Measurements from ENCODE around the gene IGFBP2.
A peak's percentile ranks its signal among the peaks of the same experiment; 100 is the strongest.

IGFBP2 gene

DNA sequence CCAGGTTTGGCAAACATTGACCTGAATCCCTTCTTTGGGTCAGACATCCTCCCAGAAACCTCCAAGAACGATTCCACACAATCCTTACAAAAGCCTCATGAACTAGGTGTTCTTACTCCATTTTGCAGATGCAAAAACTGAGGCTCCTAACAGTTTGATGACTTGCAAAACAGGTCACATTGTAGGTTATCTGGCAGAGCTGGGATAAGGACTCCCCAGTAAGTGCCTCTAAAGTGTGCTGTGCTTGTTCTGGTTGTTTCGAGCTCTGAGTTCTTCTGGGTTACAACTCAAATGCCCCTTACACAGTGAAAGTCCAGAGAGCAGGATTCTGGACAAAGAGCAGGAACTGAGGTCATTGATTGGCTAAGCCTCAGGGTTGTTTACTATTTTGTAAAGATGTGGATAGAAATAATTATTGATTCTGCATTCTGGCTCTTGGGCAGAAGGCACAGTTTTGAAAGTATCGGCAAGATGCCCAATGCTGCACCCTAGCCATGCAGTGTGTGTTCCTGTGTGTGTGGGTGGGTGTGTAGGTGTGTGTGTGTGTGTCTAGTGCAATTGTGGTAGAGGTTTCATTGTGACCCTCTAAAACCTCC lies 17.0 kb upstream of the IGFBP2 start:
- no peak for DNase-seq

DNA sequence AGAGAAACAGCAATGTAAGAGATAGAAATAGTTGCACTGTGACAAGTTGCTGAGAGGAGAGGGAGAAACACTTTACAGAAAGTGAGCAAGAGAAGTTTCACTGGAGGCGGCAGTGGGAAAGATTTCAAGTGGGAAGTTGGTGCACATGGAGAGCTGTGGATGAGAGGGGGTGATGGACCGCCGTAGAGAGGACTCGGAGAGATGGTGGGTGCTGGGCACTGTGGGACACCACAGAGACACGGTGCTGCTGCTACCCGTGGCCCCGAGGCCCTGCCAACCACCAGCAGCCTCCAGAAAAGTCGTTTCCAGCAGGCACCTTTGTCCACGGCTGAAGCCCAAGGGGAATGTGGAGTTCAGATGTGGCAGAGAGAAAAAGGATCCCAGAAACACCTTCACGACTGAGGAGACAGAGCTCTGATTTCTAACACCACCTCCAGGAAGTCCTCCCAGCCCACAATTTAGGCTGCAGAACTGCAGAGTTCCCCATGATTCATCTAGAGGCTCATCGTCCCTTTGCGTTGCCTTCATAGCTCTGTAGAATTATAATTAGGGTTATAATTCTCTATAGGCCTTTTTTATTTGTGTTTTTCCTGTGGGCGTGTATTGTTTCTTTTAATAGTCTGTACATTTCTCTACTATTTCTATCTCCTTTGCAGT lies 15.9 kb upstream of the IGFBP2 start:
- DNase-seq, result no peak

DNA sequence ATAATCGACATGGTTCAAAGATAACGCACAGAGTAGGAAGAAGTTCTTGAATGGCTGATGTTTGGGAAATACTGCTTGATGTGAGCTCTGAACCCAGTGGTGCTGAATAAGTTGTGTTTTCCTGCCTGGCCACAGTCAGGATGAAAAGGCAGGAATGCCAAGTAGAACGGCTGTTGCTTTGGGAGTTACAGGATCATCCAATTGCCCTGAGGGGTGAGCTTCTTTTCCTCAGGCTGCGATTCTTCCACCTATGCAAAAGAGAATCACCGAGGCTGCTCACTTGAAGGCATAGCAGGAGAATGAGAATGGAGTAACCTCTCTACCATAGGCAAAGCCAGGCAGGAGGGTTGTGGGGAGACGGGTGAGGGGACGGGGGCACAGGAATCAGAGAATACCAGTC lies 14.4 kb upstream of the IGFBP2 start:
- no peak for DNase-seq

DNA sequence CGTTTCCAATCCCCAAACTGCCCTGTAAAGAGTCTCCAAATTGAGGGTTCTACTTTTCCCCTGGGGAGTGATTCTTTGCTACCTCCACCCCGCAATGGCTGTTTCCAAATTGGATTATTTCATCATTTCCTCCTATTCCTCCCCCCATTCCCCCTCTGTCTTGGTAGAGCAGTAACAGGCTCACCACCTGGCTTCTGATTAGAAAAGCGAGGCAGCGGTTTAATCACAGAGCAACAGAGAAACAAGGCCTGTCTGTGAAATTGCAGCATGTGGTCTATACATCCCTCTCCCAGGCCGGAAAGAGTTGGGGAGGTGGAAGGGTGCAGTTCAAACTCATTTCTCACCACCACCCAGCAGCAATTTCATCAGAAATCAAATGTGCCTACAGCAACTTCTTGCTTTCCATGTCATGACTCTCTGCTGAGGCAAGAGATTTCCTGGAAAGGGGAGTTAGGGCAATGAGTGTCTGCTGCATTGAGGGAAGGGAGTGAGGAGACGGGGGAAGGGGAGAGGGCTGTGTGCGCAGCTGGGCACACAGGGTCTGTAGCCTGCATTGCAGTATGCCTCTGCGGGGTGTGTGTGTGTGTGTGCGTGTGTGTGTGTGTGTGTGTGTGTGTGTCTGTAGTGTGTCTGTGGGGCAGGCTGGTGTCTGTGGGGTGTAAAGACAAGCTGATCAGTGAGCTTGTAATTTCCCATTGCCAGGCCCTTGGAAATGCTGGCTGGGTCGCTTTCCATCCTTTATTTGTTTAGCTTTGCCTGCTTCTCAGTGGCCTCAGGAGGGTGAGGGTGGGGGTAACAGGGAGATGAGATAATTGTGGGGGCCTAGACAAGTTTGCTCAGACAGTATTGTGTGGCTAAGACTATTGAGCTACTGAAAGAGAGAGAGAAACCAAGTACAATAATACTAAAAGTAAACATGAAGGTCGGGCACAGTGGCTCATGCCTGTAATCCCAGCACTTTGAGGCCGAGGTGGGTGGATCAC lies 13.5 kb upstream of the IGFBP2 start:
- peak; percentile 36 for DNase-seq

DNA sequence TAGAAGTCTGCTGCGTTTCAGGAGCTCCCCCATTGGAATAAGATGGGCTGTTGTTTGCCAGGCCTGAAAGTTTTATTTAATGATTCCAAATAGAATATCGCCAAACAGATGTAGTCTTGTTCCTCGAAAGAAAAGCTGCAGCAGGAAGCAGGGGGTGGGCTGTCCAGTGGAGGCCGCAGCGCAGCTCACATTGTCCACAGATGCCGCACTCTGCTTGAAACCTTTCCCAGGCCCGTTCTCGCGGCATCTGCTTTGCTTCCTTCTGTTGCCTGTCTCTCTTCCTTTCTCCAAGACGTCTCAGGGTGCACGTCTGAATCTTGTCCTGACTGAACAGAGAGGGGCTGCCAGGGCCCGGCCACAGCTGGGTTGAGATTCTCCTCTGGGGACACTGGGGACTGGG lies 12.4 kb upstream of the IGFBP2 start:
- peak; percentile 88 for DNase-seq

DNA sequence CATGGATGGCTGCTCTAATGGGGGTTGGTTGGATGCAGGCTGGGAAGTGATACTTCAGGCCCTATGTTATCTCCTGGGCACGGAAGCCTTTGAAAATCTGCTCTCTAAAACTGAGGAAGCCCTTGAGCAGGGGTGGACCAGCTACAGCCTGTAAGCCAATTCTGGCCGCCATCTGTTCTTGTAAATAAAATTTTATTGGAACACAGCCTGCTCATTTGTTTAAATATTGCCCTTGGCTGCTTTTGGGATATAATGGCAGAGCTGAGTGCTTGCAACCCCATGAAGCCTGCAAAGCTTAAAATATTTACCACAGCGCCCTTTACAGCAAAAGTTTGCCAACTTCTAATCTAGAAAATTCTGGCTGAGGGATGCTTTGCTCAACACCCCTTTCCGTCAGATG lies 11.9 kb upstream of the IGFBP2 start:
- no peak for DNase-seq

DNA sequence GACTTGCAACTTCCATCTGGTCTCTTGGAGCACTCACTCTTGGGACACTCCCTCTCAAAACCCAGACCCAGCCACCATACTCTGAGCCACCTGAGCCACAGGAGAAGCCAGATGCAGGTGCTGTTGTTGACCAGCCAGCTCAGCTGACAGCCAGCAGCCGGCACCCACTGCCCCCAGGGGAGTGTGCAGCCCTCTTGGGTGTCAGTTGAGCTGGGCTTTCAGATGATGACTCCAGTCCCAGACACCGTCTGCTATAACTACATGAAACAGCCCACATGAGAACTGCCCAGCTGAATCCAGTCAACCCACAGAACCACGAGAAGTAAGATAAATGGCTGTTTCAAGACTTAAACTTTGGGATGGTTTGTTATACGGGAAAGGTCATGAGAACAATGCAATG lies 10.7 kb upstream of the IGFBP2 start:
- DNase-seq, result no peak

DNA sequence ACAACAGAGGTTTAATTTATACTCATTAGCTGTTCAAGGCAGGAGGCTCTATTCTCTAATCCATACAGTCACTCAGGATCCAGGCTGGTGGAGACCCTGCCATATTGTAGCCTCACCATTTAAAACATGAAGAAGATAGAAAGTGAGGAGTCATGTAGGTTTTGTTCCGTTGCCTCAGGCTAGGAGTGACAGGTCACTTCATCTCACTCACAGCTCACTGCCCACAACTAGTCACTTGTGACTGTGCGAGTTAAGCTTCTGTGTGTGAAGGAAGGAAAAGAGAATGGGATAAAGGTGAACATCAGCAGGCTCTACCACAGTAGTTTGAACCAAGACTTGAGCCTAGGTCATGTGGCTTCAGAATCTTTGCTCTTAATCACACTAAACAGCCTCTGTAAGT lies 9.0 kb upstream of the IGFBP2 start:
- no peak for DNase-seq

DNA sequence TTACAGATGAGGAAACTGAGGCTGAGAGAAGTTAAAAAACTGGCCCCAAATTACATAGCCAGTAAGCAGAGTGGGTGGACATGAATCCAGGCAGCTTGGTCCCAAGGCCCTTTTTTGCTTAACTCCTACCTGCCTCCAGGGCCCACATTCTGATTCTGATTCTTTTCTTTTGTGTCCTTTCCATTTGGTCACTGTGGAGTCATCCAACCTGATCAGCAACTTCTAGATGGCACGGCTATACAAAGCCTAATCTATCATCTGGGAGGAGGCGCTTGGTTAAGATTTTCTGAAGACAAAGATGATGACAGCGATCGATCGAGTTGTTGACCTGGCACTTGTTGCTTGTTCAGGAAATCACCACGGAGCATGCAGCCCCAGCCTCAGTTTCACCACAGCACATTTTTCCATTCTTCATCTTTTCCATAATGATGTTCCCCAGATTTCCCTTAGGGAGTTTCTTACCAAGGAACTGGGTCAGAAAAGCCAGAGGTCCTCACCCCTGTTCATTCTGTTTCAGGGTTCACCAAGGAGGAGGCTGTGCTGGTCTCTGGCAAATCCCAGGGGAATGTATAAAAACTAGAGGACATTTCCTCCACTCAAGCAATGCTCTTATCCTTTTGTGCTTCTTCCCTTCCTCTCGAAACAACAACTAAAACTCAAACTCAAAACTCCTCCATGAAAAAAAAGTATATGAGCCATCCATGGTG lies 6.9 kb upstream of the IGFBP2 start:
- DNase-seq, result no peak

DNA sequence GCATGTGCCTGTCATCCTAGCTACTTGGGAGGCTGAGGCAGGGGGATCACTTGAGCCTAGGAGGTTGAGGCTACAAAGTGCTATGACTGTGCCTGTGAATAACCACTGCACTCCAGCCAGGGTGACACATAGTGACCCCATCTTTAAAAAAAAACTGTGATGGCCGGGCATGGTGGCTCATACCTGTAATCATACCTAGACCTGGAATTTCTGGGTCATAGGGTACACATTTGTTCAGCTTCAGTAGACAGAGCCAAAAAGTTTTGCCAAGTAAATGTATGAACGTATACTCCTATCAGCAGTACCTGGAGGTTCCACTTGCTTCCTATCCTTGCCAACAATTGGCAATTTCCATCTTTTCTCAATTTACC lies 6.4 kb upstream of the IGFBP2 start:
- DNase-seq, result no peak

DNA sequence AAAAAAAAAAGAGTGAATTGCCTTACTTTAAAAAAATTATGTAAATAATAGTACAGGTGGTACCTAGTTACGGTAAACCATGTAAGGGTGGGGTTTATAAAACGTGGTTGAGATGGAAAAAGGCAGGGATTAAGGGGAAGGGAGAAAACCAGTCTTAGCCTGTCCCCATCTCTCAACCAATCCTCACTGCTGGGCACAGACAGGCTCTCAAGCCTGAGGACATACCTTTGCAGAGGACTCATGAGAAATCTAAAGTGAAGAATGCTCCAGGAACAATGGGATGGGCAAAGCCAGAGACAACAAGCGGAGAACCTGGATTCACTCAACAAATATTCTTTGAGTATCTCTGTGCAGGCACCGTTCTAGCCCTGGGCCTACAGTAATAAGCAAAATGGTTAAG lies 3.4 kb upstream of the IGFBP2 start:
- DNase-seq, result no peak

DNA sequence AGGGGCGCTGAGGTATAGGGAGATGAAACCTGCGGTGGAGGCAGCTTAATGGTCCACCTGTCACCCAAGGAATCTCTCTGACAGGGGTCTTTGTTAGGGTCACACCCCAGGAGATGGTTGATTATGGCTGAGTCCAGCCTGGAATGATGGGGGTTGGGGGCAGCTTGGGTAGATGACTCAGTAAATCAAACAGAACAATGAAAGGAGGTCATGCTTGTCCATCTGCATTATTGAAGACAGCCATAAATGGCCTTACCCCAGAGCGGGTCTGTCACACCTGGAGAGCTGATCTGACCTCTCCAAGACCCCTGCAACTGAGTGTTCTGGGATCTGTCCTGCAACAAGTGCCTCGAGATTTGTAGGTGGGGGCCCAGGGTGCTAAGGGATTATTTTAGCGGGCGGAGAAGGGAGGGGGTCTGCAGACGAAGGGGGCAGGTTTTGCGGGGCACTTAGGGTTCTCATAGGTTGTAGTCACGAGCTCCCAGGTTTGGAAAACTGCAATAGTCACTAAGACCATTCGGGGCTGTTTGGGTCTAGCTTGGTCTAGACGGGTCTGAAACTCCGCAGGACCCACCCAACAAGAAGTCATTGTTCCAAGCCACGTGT lies 771 bp upstream of the IGFBP2 start:
- no peak for DNase-seq

DNA sequence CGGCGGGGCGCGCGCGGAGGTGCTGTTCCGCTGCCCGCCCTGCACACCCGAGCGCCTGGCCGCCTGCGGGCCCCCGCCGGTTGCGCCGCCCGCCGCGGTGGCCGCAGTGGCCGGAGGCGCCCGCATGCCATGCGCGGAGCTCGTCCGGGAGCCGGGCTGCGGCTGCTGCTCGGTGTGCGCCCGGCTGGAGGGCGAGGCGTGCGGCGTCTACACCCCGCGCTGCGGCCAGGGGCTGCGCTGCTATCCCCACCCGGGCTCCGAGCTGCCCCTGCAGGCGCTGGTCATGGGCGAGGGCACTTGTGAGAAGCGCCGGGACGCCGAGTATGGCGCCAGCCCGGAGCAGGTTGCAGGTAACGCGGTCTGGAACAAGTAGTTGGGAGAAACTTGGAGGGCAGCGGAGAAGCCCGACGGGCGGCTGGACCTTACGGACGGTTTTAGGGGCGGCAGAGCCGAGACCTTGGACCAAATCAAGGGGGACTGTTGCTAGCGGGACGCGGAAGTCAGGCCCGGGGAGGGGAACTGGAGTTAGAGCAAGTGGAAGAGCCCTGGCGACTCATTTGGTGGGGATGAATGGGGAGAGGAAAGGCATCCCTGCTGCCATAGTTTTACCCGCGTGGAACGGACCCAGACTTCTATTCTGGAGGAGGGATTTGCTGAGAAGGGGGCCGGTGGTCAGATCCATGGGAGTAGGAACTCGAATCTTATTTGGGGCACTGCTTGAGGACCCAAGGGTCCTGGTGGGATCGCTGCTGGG lies 573 bp downstream of the IGFBP2 start:
- DNase-seq, result no peak

DNA sequence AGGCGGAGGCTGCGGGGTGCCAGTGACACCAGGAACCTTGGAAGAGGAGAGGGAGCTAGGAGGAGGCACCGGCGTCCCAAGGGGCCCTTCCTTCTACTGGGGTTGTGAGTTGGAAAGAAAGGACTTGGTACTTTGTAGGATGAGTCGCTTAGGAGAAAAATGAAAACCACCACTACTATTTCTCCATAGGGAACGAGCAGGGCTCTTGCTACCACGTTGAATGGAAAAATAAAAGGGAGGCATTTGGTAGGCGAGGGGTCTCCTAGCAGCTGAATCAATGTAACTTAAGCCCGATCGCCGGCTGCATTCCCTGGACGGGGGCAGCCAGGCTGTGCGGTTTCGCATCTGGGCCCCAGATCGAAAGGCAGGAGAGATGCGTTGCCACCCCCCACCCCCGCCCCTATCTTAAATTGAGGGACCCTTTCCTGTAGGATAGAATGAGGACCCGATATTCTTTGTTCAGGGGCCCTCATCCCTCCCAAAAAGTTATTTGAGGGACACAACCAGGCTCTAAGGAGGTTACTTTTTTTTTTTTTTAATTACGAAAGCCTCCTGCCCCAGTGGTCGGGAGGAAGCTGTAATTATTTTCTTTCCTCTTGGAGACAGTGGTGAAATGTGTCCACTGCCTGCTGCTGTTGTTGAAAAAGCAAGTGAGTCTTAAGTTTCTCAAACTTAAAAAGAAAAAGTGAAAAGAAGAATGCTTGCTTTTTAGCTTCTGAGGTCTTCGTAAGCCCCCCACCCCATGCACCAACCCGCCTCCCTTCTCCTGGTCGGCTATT lies 1.3 kb downstream of the IGFBP2 start:
- peak; percentile 47 for DNase-seq

DNA sequence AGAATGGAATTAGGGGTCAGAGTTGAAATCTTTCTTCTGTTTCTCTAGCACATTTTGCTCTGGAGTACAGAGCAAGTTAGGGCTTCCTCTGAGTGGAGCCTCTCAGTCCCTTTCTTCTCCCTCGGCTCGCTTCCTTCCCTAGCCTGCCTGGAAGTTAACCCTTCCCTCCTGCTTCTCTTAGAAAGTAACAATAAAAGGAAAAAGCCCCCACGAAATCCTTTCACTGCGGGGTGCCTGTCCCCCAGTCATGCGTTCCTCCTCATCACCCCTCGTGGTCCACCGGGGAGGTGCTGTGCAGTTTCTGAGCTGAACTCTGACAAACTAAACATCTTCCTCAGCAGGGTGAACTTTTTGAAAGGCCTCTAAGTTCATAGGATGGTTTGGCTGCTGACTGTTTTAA lies 2.0 kb downstream of the IGFBP2 start:
- DNase-seq, result no peak

DNA sequence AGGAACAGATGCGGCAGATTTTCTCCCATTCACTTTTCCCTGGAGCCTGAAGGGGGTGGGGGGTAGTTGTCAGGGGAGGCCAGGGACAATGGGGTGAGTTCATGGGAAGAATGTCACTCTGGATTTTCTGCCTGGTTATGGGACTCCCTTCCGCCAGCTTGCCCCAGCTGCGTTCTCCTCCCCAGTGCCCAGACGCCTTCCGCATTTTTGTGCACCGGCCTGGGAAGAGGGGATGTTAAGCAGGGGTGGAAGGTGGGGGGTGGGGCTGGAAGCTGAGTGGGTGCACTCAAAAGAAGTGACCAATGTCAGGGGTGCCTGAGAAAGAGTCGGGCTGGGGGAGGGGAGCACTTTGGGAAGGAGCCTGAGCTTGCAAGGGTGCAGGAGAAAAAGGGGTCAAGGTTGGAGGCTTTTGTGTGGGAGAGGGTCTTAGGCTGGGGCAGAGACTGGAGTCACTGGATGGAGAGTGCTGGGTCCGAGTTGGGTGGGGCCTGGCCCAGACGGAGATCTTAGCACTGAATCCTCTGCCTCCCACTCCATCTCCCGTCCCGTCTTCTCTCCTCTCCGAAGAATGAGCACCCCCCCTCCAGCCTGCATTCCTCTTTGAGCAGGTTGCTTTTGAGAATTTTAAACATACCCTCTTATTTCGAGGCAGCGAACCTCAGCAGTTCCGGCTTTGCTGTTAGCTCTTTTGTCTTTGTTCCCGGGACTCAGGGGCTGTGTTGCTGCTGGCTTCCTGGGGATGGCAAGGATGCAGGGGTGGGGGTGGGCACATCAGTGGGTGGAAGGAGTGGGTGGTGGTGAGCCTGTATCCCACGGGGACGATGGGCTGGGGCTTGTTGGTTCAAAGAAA lies 2.7 kb downstream of the IGFBP2 start:
- peak; percentile 52 for DNase-seq

DNA sequence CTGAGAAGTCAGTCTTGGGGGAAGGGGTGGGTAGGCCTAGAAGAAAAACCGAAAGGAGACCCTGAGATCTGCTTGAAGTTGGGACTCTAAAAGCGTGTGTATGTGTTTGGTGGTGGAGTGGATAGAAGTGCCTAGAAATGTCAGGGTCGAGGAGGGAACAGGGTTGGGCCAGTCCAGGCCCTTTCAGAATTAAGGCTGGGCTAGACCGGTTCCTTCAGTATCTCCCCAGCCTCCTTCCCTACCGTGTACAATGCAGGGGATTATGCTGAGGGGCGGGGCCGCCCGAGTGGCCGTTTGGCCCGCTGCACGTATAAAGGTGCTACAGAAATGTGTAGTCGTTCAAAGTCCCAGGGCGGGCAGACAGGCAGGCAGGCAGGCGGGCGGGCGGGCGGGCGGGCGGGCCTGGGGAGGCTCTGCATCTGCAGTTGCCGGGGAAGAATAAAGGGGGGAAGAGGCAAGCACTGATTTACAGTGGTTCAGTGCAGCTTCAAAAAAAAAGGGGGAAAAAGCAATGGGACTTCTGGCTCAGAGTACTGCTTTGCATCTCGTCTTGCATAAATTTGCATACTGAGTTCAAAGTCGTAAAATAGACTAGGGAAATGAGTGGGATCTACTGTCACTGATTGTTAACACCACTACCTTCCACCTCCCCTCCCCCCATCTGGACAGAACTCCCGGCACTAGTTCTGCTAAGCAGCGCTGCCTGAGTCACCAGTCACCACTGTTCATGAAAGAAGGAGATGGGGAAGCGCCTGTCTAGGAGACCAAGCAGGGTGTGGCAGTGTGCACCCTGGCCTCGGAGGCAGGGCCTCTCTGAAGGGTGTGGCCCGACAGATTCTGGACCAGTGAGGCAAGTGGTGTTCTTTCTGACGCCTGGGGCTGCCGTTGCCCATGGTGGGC lies 3.6 kb downstream of the IGFBP2 start:
- no peak for DNase-seq

DNA sequence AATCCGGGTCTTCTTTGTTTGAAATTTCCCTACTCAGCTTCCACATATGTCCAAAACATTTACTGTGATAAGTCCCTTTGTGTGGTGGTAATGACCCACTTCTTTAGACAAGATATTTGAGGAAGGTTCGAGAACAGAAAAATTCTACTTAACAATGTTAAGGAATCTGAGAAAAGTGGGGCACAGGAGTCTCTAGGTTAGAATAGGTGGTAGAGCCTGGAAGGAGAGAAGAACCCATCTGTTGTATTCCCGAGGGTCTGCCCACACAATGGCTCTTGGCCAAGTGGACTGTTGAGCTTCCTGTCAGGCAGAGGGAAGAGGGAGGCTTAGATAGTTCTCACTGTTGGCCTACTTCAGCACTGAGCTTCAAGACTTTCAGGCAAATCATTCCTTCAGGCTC lies 4.3 kb downstream of the IGFBP2 start:
- no peak for DNase-seq

DNA sequence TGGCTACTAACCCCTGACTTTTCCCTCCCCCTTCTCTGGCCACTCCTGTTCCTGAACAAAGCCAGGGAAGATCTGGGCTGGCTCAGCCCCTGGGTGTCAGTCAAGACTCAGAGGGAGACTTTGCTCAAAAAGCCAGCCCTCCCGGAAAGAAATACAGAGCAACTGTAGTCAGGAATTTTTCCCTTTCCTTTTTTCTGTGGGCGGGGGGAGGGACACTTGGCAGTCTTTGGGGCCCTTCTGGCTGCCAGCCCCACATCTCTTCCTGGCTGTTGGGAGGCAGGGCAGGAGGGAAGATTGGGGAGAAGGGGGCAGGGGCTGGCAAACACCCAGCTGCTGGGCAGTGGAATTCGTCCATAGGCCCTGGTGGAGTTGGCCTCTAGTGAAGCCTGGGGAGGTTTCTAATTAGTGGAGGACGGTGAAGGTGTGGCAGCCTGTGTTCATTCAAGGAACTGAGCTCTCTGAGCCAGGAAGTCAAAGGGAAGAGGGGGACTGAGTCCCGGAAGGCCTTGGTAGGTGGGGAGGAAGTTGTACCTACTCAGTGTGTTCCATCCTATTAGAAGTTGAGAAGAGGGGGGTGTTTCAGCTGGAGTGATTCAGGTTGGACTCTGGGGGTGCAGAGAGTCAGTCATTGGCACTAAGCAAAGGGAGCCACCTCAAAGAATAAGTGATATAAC lies 10.9 kb downstream of the IGFBP2 start:
- peak; percentile 78 for DNase-seq

Measured in femur (tissue), 1 donor.